MM.1S (cell line): Measurements from ENCODE around the gene JAG1.

ENCODE experiments used
- DNase-seq: peaks from one replicate; pipeline ENCODE4 v3.0.0-alpha.2; 2015
- H2AFZ ChIP-seq: fragments of 300-600 bp; sonication (generic); 2 replicates; pipeline ENCODE4 v1.6.0; 2016; ENCODE audit warnings: antibody characterized with exemption, low read length
- H3F3A ChIP-seq: fragments of 300-600 bp; sonication (generic); 2 replicates; pipeline ENCODE4 v1.6.1; 2016; ENCODE audit warnings: mild to moderate bottlenecking, antibody characterized with exemption, low read length, moderate library complexity, mixed read lengths; ENCODE audit not compliant: insufficient read depth
- H3K27ac ChIP-seq: fragments of 300-600 bp; sonication (generic); 2 replicates; pipeline ENCODE4 v1.5.1; 2016; ENCODE audit warnings: mild to moderate bottlenecking, low read length
- H3K27me3 ChIP-seq: fragments of 300-600 bp; sonication (generic); replicated peaks from 2 replicates; pipeline ENCODE4 v1.6.0; 2016; ENCODE audit warnings: low read length; ENCODE audit not compliant: insufficient read depth
- H3K36me3 ChIP-seq: fragments of 300-600 bp; sonication (generic); replicated peaks from 2 replicates; pipeline ENCODE4 v1.6.1; 2016; ENCODE audit warnings: mild to moderate bottlenecking, low read length, mixed read lengths; ENCODE audit not compliant: insufficient read depth
- H3K4me1 ChIP-seq: fragments of 300-600 bp; sonication (generic); 2 replicates; pipeline ENCODE4 v1.6.1; 2016; ENCODE audit warnings: low read length, mixed read lengths
- H3K4me2 ChIP-seq: fragments of 300-600 bp; sonication (generic); 2 replicates; pipeline ENCODE4 v1.6.0; 2016; ENCODE audit warnings: low read depth, low read length
- H3K4me3 ChIP-seq: fragments of 300-600 bp; sonication (generic); 2 replicates; pipeline ENCODE4 v1.5.1; 2016; ENCODE audit warnings: low read length, mixed read lengths
- H3K79me2 ChIP-seq: fragments of 300-600 bp; sonication (generic); 2 replicates; pipeline ENCODE4 v1.6.1; 2016; ENCODE audit warnings: mixed run types, low read length, mixed read lengths
- H3K9ac ChIP-seq: fragments of 300-600 bp; sonication (generic); 2 replicates; pipeline ENCODE4 v1.6.1; 2016; ENCODE audit warnings: low read length, mixed read lengths
- H3K9me2 ChIP-seq: fragments of 300-600 bp; sonication (generic); replicated peaks from 2 replicates; pipeline ENCODE4 v1.6.1; 2016; ENCODE audit warnings: mild to moderate bottlenecking, low read length, mixed read lengths; ENCODE audit not compliant: insufficient read depth
- H3K9me3 ChIP-seq: fragments of 300-600 bp; sonication (generic); replicated peaks from 2 replicates; pipeline ENCODE4 v1.6.1; 2016; ENCODE audit warnings: mild to moderate bottlenecking, low read length, mixed read lengths; ENCODE audit not compliant: insufficient read depth
- H4K20me1 ChIP-seq: fragments of 300-600 bp; sonication (generic); 2 replicates; pipeline ENCODE4 v1.6.1; 2016; ENCODE audit warnings: mild to moderate bottlenecking, low read length, moderate library complexity, mixed read lengths; ENCODE audit not compliant: insufficient read depth
- CTCF ChIP-seq: fragments of 300-600 bp; sonication (generic); IDR thresholded peaks from 2 replicates; pipeline ENCODE4 v1.5.1; 2016; ENCODE audit warnings: antibody characterized with exemption, low read length, mixed read lengths
- EZH2 ChIP-seq: fragments of 300-600 bp; sonication (generic); optimal IDR thresholded peaks from 2 replicates; pipeline ENCODE3; 2017; ENCODE audit warnings: low read depth, mild to moderate bottlenecking, antibody characterized with exemption, low read length, mixed read lengths
- EZH2phosphoT487 ChIP-seq: fragments of 300-600 bp; sonication (generic); IDR thresholded peaks from 2 replicates; pipeline ENCODE4 v1.6.1; 2018; ENCODE audit warnings: antibody characterized with exemption, low read length

Gene JAG1

GRCh38 chr20:10658051-10658823 is 15.6 kb downstream of the JAG1 start:
- Histone ChIP-seq H2AFZ (no peak overlapping the region), H3K4me1 (no peaks in the 10 kb centered on the region), H3K4me2 (no peak overlapping the region), H3K9me3 (no peaks in the 10 kb centered on the region), H4K20me1 (no peaks in the 10 kb centered on the region), H3K79me2 (0 out of 2 replicates have a peak, but pooled peaks cover 3% of the 10 kb centered on the region), H3K27me3 (no peaks in the 10 kb centered on the region), H3K4me3 (no peak overlapping the region), H3F3A (no peaks in the 10 kb centered on the region), H3K36me3 (peaks cover 5% of the 10 kb centered on the region; the same call in 1 of the 2 replicates), H3K27ac (no peak overlapping the region), H3K9ac (no peak overlapping the region), H3K9me2 (no peaks in the 10 kb centered on the region)
- TF ChIP-seq EZH2phosphoT487 (no peak), CTCF (no peak), EZH2 (no peak)
- DNase-seq = no peak

GRCh38 chr20:10657453-10657852 is 16.3 kb downstream of the JAG1 start:
- Histone ChIP-seq H3K27ac (no peak overlapping the region), H3K36me3 (peaks cover 5% of the 10 kb centered on the region; the same call in 1 of the 2 replicates), H3K4me3 (no peak overlapping the region), H3K79me2 (0 out of 2 replicates have a peak, but pooled peaks cover 3% of the 10 kb centered on the region), H3K9me2 (no peaks in the 10 kb centered on the region), H3K27me3 (no peaks in the 10 kb centered on the region), H3F3A (no peaks in the 10 kb centered on the region), H3K4me2 (no peak overlapping the region), H3K4me1 (no peaks in the 10 kb centered on the region), H4K20me1 (no peaks in the 10 kb centered on the region), H3K9ac (no peak overlapping the region), H2AFZ (no peak overlapping the region), H3K9me3 (no peaks in the 10 kb centered on the region)
- no peak for DNase-seq
- TF ChIP-seq EZH2phosphoT487 (no peak), EZH2 (no peak), CTCF (no peak)

GRCh38 chr20:10655720-10656669 is 17.8 kb downstream of the JAG1 start:
- Histone ChIP-seq H2AFZ (no peak overlapping the region), H3K9me2 (no peaks in the 10 kb centered on the region), H3K4me2 (no peak overlapping the region), H3K4me1 (no peaks in the 10 kb centered on the region), H4K20me1 (no peaks in the 10 kb centered on the region), H3K79me2 (0 out of 2 replicates have a peak, but pooled peaks cover under 1% of the 10 kb centered on the region), H3K9me3 (no peaks in the 10 kb centered on the region), H3K36me3 (no peaks in the 10 kb centered on the region), H3K27me3 (no peaks in the 10 kb centered on the region), H3K4me3 (no peak overlapping the region), H3K9ac (no peak overlapping the region), H3K27ac (no peak overlapping the region), H3F3A (no peaks in the 10 kb centered on the region)
- TF ChIP-seq EZH2phosphoT487 = no peak
- no peak for TF ChIP-seq EZH2
- TF ChIP-seq CTCF = no peak
- no peak for DNase-seq
